ENCODE results near the gene WWTR1.

WWTR1 gene

DNA sequence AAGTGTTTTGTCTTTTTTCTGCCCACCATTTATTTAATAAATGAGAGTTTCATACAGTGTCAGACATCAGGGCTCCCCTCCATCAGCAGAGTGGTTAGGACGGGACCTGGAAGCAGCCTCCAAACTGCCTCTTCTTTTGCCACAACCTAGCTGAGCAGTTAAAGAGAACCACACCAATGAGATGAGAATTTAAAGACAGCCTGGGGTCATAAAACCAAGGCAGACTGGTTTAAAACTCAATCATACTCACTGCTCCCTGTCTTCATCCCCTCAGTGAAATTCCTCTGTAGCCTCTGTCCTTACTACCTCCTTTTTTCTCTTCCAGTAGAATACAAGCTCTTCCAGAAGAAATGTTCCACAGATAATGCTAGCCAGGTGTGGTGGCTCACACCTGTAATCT, 78.7 kb downstream of the WWTR1 start:
- TF ChIP-seq, protein P1, sequence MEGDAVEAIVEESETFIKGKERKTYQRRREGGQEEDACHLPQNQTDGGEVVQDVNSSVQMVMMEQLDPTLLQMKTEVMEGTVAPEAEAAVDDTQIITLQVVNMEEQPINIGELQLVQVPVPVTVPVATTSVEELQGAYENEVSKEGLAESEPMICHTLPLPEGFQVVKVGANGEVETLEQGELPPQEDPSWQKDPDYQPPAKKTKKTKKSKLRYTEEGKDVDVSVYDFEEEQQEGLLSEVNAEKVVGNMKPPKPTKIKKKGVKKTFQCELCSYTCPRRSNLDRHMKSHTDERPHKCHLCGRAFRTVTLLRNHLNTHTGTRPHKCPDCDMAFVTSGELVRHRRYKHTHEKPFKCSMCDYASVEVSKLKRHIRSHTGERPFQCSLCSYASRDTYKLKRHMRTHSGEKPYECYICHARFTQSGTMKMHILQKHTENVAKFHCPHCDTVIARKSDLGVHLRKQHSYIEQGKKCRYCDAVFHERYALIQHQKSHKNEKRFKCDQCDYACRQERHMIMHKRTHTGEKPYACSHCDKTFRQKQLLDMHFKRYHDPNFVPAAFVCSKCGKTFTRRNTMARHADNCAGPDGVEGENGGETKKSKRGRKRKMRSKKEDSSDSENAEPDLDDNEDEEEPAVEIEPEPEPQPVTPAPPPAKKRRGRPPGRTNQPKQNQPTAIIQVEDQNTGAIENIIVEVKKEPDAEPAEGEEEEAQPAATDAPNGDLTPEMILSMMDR (IDR thresholded peaks at IDR 0.05), result no peak

DNA sequence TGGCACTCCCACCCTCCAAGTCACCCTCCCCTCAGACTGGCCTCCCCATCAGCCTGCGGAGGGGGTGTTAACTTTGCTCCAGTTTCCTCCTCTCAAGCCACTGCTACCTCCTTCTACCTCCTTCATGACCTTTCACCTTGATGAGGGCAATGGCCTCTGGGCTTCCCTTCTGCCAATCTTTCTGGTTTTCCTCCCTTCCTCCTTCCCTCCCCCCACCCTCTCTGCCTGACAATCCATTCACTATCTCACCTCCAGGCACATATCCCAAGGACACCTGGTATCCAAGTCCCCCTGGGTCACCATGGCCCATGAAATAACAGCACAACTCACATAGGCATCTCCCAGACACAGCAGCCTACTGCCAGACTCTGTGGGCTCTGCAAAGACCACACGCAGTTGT, 80.0 kb downstream of the WWTR1 start:
- TF ChIP-seq, protein P1 (IDR thresholded peaks at IDR 0.05), result no peak

DNA sequence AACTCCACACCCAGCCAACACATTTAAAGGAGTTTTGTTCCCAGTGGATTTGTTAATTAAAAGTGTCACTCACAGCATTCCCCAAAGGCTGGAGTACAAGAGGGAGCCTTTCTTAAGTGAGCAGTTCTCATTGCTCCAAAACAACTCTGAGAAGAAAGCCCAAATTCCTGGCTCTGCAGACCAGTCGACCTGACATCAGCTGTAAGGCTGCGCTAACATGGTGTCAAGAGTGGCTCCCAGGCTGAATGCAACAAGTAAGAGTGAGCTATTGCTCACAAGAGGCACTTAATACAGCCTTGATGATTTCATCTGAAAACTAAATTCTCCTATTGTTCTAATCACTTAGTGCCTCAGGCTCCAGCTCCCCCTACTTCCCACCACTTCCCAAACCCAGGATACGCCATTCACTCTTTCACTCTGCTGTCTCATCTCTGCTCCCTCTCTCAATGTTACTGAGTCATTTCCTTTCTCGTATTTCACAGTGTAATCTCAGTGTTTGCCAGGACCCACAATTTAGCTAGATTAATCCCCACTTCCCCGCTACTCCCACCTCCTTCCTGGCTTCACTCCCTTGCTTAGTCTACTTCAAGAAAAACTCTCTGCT, 81.8 kb downstream of the WWTR1 start:
- TF ChIP-seq, protein P1 (IDR thresholded peaks at IDR 0.05), result no peak

DNA sequence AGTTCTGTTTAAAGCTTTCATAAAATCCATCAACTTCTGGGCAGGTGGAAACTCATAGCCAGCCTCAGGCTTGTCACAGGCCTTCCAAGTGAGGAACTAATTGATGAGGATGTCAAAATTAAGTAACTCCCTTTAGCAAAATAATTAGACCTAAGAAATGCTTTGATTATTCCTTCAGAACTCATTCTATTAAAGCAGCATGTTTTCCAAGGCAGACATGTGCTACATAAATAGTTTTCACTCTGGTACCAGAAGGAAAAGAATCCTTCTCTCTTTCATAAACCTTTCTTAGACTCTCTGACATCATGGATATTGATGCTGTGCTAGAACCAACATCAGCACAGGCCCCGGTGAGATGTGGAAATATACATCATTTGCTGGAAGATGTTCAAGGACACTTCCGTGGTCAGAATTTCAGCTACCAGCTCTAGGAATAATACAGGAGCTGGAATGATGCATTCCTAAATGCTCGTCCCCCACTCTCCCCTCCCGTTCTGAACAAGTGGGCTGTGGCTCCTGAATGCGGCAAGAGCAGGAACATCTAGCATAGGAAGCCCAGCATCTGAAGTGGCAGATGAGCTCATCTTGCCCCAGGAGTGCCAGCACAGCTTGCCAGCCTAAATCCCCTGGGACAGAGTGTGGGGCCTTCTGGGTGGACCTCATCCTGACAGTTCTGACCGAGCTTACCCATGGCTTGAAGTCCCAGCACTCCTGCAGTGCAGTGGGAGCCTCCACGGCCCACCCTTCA, 82.4 kb downstream of the WWTR1 start:
- TF ChIP-seq, protein P1 (IDR thresholded peaks at IDR 0.05), result no peak

DNA sequence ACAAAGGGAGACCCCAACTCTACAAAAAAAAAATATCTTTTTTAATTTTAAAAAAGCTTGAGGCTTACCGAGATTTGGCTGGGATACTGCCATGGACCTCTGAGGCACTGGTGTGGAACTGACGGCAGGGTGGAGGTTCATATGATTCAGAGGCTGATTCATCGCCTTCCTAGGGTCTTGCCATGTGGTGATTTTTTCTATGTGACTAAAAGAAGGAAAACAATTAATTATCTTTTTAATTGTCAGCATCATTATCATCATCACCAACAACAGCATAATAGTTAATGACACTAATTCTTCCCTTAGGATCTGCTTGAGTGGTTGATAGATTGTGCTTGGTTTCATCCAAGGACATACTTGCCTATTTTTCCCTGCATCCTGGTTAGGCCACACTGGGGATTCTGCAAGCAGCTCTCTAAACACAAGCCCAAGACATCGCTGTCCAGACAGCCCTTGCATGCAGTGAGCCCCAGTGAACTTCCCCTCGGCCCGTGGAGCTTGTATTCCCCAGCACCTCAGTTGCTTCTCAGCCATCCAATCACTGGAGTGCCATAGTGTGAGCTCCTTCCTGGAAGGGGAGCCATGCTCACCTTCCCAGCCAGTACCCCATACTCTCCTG, 84.9 kb downstream of the WWTR1 start:
- TF ChIP-seq, protein P1 (IDR thresholded peaks at IDR 0.05), result no peak

DNA sequence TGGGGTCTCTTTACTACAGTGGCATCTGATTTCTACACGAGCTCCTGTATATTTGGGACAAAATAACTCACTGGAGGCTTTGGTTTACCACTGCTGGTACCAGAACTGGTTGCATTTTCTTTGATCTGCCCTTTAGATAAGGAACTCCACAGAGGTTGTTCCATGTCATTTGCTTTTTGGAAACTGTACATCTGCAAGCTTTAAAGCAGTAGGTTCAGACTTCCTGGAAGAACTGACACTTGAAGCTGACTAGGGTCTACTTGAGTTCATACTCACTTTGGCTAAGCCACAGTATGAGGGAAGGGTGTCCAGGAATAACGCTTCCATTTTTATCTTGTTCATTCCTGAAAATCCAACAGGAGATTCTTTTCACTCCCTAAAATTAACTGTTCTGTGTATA, 86.4 kb downstream of the WWTR1 start:
- TF ChIP-seq, protein P1 (IDR thresholded peaks at IDR 0.05), result no peak

DNA sequence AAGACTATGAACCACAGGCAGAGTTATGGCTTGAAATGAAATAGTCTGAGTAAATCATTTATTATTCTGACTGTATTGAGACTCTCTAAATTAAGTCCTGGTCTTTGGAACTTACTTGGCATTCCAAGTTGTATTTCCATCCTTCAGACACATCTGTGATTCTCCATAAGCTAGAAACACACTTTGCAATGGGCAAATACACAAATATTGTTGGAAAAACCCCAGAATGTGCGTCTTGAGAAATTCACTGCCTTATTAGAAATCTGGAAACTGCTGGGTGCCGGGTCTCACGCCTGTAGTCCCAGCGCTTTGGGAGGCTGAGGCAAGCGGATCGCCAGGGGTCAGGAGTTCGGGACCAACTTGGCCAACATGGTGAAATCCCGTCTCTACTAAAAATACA, 87.8 kb downstream of the WWTR1 start:
- TF ChIP-seq, protein P1 (IDR thresholded peaks at IDR 0.05), result no peak
